ENCODE measurements around the gene ZNF672.
"Not testable (repeated sequence)": the region's sequence is repeated elsewhere in the genome, so short reads cannot be mapped to it uniquely, and the experiment has no call there.

Gene ZNF672

DNA sequence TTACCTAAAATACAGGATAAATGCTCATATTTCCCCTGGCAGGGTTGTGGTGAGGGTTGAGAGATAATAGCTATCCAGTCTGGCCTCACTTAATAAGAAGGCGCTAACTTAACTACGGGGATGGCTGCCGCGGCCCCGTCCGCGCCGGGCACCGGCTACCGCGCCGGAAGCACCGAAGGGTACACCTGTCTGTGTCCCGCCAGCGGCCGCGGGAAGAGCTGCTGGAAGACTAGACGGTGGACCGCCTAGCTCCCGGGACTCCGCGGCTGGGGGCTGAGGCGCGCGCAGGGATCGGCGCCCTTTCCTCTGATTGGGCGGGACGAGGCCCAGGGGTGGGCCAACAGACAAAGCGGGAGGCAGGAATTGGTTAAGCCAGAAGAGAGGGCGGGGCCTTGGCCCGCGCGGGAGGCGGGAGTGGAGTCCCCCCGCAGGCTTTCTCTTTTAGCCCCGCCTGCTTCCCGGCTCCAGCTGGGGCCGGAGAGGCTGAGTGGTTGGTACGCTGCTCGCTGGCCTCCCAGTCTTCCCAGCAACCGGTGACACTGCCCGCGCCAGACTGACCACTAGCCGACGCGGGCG, at the start of gene ZNF672:
Gene ZNF672 (plus strand): TSS at position 444 of the 576 bp plus-strand sequence. CDS start 9,051 bp downstream, outside the sequence.
- in situ Hi-C loops (cut with MboI; ENCODE audit: low sequenced_read_pairs), result no loop called here

DNA sequence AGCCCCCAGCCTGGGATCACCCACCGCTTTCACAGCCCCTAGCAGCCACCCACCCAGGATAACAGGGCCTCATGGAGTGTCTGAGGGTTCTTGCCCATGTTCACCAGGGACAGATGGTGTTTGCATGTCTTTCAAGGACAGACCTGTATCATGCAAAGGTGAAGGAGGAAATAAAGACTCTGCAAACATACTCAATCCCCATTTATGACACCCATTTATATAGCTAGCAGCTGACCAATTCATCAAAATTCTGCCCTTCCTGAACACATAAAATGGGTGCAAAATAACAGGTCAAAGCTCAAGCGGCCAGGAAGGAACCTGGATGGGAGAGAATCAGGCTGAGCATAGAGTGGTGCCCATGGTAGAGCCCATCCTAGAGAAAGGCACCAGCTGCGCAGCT, 49.7 kb upstream of the ZNF672 start:
- in situ Hi-C loops (cut with MboI; ENCODE audit: low sequenced_read_pairs), result no loop called here

GRCh38 chr1:248789337-248789736, 48.7 kb upstream of the ZNF672 start:
- in situ Hi-C loops (cut with MboI; ENCODE audit: low sequenced_read_pairs), result not testable (repeated sequence)

- in situ Hi-C loops (cut with MboI; ENCODE audit: low sequenced_read_pairs), result no loop called here
Measured at GRCh38 chr1:248790456-248790855, 47.6 kb upstream of the ZNF672 start.

GRCh38 chr1:248791010-248791409, 47.0 kb upstream of the ZNF672 start:
- in situ Hi-C loops (cut with MboI; ENCODE audit: low sequenced_read_pairs), result no loop called here

DNA sequence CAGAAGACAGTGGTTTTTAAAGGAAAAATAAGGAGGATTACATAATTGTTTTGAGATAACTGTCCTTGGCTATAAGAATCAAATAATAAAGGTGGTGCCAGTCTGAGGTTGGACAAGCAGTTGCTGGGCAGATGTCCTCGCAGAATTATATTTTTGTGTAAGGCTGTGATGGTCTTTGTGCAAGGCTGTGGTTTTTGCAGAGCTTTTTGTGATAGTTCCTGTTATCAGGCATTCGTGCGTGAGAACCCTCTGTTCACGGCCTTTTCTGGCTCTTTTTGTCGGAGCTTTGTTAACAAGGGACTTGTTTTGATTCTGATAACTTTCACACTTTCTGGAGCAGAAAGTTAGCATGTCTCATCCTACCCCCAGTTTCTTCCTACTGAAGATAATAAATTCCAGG, 45.7 kb upstream of the ZNF672 start:
- in situ Hi-C loops (cut with MboI; ENCODE audit: low sequenced_read_pairs), result no loop called here

GRCh38 chr1:248793592-248793991, 44.4 kb upstream of the ZNF672 start:
- in situ Hi-C loops (cut with MboI; ENCODE audit: low sequenced_read_pairs), result no loop called here

DNA sequence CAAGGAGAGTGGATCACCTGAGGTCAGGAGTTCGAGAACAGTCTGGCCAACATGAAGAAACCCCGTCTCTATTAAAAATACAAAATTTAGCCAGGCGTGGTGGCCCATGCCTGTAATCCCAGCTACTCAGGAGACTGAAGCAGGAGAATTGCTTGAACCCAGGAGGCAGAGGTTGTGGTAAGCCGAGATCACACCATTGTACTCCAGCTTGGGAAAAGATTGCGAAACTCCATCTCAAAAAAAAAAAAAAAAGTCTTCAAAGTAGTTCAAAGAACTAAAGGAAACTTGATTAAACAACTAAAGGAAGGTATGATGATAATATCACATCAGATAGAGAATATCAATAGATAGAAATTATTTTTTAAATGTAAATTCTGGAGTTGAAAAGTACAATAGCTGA, 43.4 kb upstream of the ZNF672 start:
- in situ Hi-C loops (cut with MboI; ENCODE audit: low sequenced_read_pairs), result not testable (repeated sequence)

DNA sequence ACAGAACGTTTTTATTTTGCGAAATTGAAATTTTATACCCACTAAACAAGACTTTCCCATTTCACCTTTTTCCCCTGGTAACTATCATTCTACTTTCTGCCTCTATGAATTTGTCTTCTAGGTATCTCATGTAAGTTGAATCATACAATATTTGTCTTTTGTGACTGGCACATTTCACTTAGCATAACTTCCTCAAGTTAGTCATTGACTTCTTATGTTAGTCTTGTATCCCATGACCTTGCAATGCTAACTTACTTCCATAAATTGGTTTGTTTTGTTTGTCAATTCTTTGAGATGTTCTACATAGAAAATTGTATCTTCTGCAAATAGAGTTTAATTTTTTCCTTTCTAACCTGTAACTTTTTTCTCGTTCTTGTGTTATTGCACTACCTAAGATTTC, 39.2 kb upstream of the ZNF672 start:
- in situ Hi-C loops (cut with MboI; ENCODE audit: low sequenced_read_pairs), result no loop called here

DNA sequence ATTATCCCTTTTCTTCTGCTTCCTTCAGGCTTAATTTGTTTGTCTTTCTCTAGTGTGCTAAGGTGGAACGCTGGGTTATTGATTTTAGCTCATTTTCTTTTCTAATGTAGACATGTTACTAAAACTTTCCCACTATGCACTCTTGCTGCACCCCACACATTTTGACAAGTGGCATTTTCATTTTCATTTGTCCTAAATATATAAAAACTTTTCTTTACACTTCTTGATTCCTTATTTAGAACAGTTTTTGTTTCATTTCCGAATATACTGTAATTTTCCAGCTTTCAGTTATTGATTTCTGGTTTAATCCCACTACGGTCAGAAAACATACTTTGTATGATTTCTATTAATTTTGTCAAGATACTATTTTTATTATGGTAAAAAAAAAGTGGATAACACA, 37.6 kb upstream of the ZNF672 start:
- in situ Hi-C loops (cut with MboI; ENCODE audit: low sequenced_read_pairs), result no loop called here

GRCh38 chr1:248802454-248802853, 35.6 kb upstream of the ZNF672 start:
- in situ Hi-C loops (cut with MboI; ENCODE audit: low sequenced_read_pairs), result no loop called here

DNA sequence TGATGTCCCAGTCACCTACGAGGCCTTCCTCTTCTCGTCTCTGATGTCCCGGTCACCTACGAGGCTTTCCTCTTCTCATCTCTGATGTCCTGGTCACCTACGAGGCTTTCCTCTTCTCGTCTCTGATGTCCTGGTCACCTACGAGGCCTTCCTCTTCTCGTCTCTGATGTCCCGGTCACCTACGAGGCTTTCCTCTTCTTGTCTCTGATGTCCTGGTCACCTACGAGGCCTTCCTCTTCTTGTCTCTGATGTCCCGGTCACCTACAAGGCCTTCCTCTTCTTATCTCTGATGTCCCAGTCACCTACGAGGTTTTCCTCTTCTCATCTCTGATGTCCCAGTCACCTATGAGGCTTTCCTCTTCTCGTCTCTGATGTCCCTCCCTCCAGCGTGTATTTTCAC, 34.5 kb upstream of the ZNF672 start:
- in situ Hi-C loops (cut with MboI; ENCODE audit: low sequenced_read_pairs), result not testable (repeated sequence)

- in situ Hi-C loops (cut with MboI; ENCODE audit: low sequenced_read_pairs), result no loop called here
Measured at GRCh38 chr1:248804771-248805681, 33.0 kb upstream of the ZNF672 start.

DNA sequence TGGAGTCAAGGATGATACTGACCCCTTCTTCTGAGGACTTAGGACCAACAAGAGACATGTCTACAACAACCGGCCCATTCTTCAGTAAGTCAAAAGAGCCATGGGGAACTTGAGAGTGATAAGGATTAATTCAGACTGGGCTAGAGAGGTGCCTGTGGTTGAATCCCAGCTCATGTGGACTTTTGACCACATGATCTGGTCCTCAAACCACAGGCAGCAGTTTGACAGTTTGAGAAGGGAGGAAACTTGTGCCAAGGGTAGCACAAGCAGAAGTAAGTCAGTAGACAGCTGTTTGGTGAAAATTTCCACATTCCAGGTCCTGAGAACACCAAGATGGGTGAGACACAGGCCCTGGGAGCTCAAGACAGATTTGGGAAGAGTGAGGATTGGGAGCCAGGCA, 32.1 kb upstream of the ZNF672 start:
- in situ Hi-C loops (cut with MboI; ENCODE audit: low sequenced_read_pairs), result no loop called here

- in situ Hi-C loops (cut with MboI; ENCODE audit: low sequenced_read_pairs), result no loop called here
Measured at GRCh38 chr1:248807067-248807737, 30.8 kb upstream of the ZNF672 start.

DNA sequence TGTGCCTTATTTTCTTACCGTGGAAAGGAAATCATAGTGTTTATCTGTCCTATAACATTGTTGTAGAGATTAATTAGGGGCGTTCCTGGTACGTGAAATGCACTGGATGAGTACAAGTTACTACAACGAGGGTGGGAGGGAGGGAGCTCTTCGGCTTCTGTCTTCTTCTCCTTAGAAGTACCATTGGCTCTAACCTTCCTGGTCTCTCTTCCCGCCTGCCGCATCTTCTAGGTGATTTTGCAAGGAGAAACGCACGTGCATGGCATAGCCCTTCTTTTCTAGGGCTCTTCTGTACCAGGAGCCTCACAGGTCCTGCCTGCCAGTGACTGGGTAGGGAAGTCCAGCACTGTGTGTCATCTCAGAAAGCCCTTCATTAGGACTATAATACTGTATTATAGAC, 29.1 kb upstream of the ZNF672 start:
- in situ Hi-C loops (cut with MboI; ENCODE audit: low sequenced_read_pairs), result no loop called here

DNA sequence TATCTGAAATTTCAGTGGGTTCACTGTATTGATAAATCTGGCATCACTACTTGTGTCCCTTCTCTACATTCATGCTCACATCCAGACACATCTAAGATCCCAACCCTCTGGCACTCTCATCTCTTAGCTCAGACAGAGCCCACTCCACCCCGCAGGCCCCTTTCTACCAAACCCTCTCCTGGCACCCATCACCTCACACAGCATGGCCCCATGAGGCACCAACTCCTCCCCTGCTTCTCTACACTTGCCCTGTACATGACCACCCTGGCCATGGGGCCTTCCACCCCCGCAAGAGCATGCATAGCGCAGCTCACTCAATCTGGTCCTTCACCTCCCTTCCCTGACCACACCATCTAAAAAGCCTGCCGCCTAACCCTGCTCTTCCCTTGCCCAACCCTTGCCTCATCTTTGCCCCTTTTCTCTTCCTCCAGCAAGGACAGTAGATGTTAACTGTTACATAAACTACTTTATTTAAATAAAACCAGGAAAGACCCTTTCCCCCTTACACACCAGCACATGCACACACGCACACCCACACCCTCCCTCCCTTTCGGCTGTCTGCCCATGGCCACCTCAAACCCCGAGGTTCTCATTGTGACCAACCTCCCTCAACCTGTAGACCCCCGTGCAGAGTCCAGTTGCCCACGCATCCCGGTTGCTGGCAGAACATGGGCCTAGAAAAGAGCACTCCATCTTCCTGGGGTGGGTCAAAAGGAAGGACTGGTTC, 27.9 kb upstream of the ZNF672 start:
- in situ Hi-C loops (cut with MboI; ENCODE audit: low sequenced_read_pairs), result no loop called here

GRCh38 chr1:248810727-248811513, 27.1 kb upstream of the ZNF672 start:
- in situ Hi-C loops (cut with MboI; ENCODE audit: low sequenced_read_pairs), result no loop called here

DNA sequence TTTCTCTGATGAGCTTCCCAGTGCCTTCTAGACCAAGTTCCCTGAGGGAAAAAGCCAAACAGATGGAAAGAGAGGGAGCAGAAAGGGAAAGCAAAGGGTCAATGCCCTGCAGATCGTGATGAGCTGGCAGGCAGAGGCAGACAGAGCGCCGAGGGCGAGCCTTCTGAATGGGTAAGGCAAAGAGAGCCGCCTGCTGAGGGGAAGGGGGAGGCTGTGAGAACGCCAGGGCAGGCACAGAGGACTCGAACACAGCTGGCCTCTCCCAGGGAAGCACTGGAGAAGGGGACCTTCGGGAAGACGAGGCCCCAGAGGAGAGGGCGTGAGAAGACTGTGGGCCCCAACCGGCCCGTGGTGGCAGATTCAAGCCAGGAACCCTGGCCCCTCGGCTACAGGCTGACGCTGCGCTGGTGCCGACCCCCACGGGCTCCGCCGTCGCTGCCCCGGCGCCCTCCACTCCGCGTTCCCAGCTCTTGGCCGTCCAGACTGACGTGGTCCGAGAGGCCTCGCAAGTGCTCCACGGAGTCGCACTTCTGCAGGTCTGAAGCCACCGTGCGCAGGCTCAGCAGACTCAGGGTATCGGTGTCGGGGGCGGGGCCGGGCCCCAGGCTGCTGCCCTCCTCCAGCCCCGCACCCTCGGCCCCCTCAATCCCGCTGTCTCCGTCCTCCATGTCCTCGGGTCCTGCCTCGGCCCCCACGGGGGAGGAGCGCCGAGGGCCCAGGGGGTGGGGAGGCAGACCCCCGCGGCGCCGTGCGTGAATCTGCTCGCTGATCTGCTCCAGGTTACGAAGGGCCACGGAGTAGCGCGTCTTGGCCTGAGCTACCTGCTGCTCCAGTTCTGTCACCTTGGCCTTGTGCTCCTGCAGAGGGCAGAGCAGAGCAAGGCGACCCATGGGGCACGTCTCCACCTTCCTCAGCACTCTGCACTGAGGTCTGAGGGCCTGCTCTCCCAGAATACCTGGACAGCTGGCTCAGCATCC, 26.2 kb upstream of the ZNF672 start:
- in situ Hi-C loops (cut with MboI; ENCODE audit: low sequenced_read_pairs), result no loop called here
